AG04449 (cell line): Measurements from ENCODE around the gene CCDC66.
"Not testable (repeated sequence)": the region's sequence is repeated elsewhere in the genome, so short reads cannot be mapped to it uniquely, and the experiment has no call there.

ENCODE experiments used
- CTCF ChIA-PET: fragments of 350-600 bp; formaldehyde crosslinking; extraction: SDS; loops from one replicate; lab custom pipeline; 2021; ENCODE audit warnings: antibody characterized with exemption; lab: Yijun Ruan, JAX
- POLR2A ChIA-PET: fragments of 400-600, 350-600 bp; formaldehyde crosslinking; extraction: SDS; loops from one replicate; lab custom pipeline; 2020; ENCODE audit warnings: antibody characterized with exemption, inconsistent platforms; lab: Yijun Ruan, JAX
- DNase-seq: peaks from one replicate; pipeline ENCODE4 v3.0.0-alpha.2; 2010; ENCODE audit warnings: low read depth, low spot score
- H3K4me3 ChIP-seq: 2 replicates; pipeline ENCODE4 v1.5.1; 2011; ENCODE audit warnings: low read depth, mild to moderate bottlenecking, control low read depth, low read length
- TF ChIP-seq, protein P1 (sequence below): IDR thresholded peaks from one replicate; pipeline ENCODE4 v1.5.1; 2011; ENCODE audit warnings: mild to moderate bottlenecking, moderate library complexity, low read length, control low read depth, inconsistent platforms; ENCODE audit not compliant: insufficient read depth; ENCODE audit errors: missing control alignments

CCDC66 gene

DNA sequence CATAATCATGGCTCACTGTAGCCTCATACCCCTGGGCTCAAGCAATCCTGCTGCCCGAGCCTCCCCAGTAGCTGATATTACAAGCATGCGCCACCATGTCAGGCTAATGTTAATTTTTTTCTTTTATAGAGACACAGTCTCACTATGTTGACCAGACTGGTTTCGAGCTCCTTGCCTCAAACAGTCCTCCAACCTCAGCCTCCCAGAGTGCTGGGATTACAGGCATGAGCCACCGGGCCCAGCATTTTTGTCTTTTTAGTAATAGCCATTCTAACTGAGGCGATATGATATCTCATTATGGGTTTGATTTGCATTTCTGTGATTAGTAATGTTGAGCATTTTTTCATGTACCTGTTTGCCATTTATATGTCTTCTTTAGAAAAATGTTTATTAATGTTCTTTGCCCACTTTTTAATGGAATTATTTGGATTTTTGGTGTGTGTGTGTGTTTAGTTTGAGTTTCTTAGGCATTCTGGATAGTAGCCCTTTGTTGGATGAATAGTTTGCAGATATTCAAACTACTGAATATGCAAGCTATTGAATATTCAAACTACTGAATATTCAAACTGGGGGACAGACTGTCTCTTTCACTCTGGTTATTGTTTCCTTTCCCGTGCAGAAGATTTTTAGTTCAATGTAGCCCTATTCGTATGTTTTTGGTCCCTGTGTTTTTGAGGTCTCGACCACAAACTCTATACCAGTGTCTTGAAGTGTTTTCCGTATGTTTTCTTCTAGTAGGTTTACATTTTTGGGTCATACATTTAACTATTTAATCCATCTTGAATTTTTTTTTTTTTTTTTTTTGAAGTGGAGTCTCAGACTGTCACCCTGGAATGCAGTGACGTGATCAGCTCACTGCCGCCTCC is 39.2 kb downstream of the CCDC66 start:
- DNase-seq, result no peak
- TF ChIP-seq, protein P1, sequence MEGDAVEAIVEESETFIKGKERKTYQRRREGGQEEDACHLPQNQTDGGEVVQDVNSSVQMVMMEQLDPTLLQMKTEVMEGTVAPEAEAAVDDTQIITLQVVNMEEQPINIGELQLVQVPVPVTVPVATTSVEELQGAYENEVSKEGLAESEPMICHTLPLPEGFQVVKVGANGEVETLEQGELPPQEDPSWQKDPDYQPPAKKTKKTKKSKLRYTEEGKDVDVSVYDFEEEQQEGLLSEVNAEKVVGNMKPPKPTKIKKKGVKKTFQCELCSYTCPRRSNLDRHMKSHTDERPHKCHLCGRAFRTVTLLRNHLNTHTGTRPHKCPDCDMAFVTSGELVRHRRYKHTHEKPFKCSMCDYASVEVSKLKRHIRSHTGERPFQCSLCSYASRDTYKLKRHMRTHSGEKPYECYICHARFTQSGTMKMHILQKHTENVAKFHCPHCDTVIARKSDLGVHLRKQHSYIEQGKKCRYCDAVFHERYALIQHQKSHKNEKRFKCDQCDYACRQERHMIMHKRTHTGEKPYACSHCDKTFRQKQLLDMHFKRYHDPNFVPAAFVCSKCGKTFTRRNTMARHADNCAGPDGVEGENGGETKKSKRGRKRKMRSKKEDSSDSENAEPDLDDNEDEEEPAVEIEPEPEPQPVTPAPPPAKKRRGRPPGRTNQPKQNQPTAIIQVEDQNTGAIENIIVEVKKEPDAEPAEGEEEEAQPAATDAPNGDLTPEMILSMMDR, result no peak
- no peak overlapping the region for H3K4me3 ChIP-seq
- POLR2A ChIA-PET, result no interaction called here
- CTCF ChIA-PET, result no interaction called here

DNA sequence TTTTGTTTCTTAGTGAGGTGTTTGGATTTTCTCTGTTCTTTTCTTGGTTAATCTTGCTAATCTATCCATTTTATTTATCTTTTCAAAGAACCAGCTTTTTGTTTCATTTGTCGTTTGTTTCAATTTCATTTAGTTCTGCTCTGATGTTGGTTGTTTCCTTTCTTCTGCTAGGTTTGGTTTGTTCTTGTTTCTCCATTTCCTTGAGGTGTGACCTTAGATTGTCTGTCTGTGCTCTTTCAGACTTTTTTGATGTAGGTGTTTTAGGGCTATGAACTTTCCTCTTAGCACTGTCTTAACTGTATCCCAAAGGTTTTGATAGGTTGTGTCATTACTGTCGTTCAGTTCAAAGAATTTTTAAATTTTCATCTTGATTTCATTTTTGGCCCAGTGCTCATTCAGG is 51.5 kb downstream of the CCDC66 start:
- DNase-seq, POLR2A ChIA-PET, CTCF ChIA-PET, H3K4me3 ChIP-seq: not testable (repeated sequence)

DNA sequence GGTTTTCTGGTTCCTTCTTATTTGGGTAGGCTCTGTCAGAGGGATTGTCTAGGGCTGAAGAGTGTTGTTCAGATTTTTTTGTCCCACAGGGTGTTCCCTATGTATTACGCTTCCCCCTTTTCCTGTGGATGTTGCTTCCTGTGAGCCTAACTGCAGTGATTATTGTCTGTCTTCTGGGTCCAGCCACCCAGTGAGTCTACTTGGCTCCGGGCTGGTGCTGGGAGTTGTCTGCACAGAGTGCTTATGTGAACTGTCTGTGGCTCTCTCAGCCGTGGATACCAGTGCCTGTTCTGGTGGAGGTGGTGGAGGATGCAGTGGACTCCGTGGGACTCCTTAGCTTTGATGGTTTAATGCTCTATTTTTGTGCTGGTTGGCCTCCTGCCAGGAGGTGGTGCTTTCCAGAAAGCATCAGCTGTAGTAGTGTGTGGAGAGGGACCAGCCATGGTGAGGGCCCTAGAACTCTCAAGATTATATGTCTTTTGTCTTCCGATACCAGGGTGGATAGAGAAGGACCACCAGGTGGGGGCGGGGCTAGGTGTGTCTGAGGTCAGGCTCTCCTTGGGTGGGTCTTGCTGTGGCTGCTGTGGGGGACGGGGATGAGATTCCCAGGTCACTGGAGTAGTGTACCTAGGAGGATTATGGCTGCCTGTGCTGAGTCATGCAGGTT is 53.8 kb downstream of the CCDC66 start:
- ChIA-PET CTCF (no interaction called here), POLR2A (no interaction called here)
- no peak overlapping the region for H3K4me3 ChIP-seq
- DNase-seq, result no peak
- TF ChIP-seq, protein P1, result no peak

DNA sequence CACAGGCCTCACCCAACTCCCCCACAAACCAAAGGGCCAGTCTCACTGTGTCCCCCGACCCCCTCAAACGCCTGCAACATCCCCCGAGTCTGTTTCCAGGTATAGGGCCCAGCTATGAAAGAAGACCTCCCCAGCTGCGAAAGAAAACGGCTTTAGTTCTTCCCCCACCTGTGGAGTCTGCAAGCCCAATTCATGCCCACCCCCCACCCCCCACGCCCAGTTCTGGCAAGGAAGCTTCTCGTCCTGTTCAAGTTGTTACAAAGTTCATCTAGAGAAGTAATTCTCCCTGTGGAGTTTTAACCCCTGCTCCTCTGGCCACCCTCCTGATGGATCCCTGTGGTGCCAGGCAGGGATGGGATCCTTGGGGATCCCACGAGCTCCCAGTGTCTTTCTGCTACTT is 54.4 kb downstream of the CCDC66 start:
- H3K4me3 ChIP-seq, result no peak overlapping the region
- TF ChIP-seq, protein P1, result no peak
- POLR2A ChIA-PET, result no interaction called here
- DNase-seq, result no peak
- CTCF ChIA-PET, result no interaction called here

DNA sequence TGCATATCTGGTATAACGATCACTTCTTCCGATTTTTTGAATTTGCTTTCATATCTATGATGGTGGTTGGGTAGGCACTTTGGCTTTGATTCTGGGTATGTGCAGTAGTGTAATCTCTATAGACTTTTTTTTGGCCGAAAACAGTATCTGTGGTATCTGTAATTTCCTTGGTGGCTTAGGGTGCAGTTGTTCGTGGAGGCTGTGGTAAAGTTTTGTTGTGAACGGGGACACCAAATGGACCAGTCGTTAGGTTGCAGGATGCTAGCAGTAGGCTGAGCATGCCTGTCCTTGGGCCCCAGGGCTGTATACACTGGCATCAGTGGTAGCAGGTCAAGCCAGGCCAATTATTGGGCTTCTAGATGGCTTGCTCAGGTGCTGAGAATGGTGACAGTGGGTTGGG is 55.2 kb downstream of the CCDC66 start:
- H3K4me3 ChIP-seq, result no peak overlapping the region
- DNase-seq, result no peak
- ChIA-PET POLR2A (no interaction called here), CTCF (no interaction called here)
- TF ChIP-seq, protein P1, result no peak

DNA sequence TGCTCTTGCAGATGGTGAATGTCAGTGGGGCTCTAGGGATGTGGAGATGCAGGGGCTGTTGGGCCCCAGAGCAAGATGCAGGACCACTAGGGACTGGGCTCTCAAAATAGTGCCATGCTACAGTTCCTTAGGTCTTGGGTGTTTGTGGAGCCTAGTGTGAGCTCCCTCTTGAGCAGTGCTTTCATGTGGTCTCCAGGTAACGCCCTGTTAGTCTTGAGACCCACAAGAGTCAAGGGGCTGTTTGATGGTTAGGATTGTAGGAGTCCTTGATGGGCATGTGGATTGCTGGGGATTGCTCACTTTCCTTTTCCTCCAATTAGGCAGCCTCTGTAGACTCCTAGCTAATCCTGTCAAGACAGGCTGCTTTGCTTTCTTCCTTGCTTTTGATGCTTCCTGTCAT is 56.0 kb downstream of the CCDC66 start:
- ChIA-PET POLR2A (no interaction called here), CTCF (no interaction called here)
- TF ChIP-seq, protein P1, result no peak
- H3K4me3 ChIP-seq, result no peak overlapping the region
- DNase-seq, result no peak
